Hepatocyte (in vitro differentiated cells): ENCODE data around the gene FAM3C.

ENCODE experiments used
- CTCF ChIP-seq: fragments of 200-600 bp; sonication (generic); IDR thresholded peaks from 2 replicates; pipeline ENCODE4 v1.5.1; 2016; ENCODE audit warnings: antibody characterized with exemption, mild to moderate bottlenecking; ENCODE audit not compliant: poor library complexity
- EZH2 ChIP-seq: fragments of 200-600 bp; sonication (generic); IDR thresholded peaks from 2 replicates; pipeline ENCODE4 v1.6.1; 2016; ENCODE audit warnings: antibody characterized with exemption, mild to moderate bottlenecking, borderline replicate concordance
- EZH2phosphoT487 ChIP-seq: fragments of 200-600 bp; sonication (generic); IDR thresholded peaks from one replicate; pipeline ENCODE4 v1.6.1; 2018; ENCODE audit warnings: antibody characterized with exemption, mild to moderate bottlenecking, low read depth, moderate library complexity; ENCODE audit not compliant: unreplicated experiment, severe bottlenecking

DNA sequence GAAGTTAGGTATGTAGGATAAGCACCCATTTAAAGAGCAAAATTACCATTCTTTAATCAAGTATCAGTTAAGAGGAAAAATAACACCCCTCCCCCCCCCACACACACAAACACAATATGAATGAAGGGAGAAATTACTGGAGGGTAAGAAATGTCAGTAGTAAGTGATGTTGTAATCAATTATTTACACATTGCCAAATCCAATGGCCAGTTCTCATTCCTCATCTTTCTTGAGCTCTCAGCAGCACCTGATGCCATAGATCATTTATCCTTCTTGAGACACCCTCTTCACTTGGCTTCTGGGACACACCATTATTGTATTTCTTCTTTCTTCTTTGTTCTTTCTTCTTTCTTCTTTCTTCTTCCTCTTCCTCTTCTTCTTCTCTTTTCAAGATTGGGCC, 33.7 kb upstream of the FAM3C start:
- TF ChIP-seq EZH2 (no peak), CTCF (no peak), EZH2phosphoT487 (no peak)
